LNCaP clone FGC (cell line): ENCODE results near the gene PLCXD1.

Experiments used
- DNase-seq: peaks from one replicate; pipeline ENCODE4 v3.0.0-alpha.2; 2011; ENCODE audit warnings: low read depth
- H3K4me3 ChIP-seq: 2 replicates; pipeline ENCODE4 v1.5.1; 2011; ENCODE audit warnings: mild to moderate bottlenecking, low read depth, low read length, control low read depth
- CTCF ChIP-seq: IDR thresholded peaks from 2 replicates; pipeline ENCODE4 v1.5.1; 2012; ENCODE audit warnings: mild to moderate bottlenecking; ENCODE audit not compliant: control insufficient read depth, insufficient read depth; ENCODE audit errors: extremely low read depth

The PLCXD1 gene

GRCh38 chrX:314049-314448 is 32.9 kb downstream of the PLCXD1 start:
- TF ChIP-seq CTCF: no peak
- no peak overlapping the region for H3K4me3 ChIP-seq
- DNase-seq: no peak

GRCh38 chrX:314781-315595 is 33.8 kb downstream of the PLCXD1 start:
- TF ChIP-seq CTCF: no peak
- H3K4me3 ChIP-seq: no peak overlapping the region
- DNase-seq: no peak

- TF ChIP-seq CTCF: no peak
- no peak for DNase-seq
- no peak overlapping the region for H3K4me3 ChIP-seq
Measured at GRCh38 chrX:316351-317325, 35.5 kb downstream of the PLCXD1 start.

- H3K4me3 ChIP-seq: no peak overlapping the region
- DNase-seq: no peak
- no peak for TF ChIP-seq CTCF
Measured at GRCh38 chrX:317424-318067, 36.4 kb downstream of the PLCXD1 start.

- H3K4me3 ChIP-seq: peak overlapping the region; percentile 69
- peak; percentile 99 for DNase-seq
- TF ChIP-seq CTCF: no peak
Measured at GRCh38 chrX:318068-318738, 37.0 kb downstream of the PLCXD1 start.

GRCh38 chrX:318739-319578 is 37.8 kb downstream of the PLCXD1 start, which contains the start of gene GTPBP6:
TSS of gene GTPBP6 (minus strand) at chrX:318796. CDS start at chrX:318787, 9 bp downstream.
- DNase-seq: peak; percentile 99
- H3K4me3 ChIP-seq: peak within 1 kb of the TSS; percentile 88
- TF ChIP-seq CTCF: peak; percentile 28; the same call in 1 of the 2 replicates
